ENCODE measurements around the gene IKBKE. TPM values are rescaled to one million over a fixed set of nuclear protein-coding genes. Genes with fewer than 3 reads are reported as not detected.

IKBKE gene
- polyA plus RNA-seq, 2 of the 4 experiments (the other 2 are of a cell fraction): 6.3 to 6.4 TPM

DNA sequence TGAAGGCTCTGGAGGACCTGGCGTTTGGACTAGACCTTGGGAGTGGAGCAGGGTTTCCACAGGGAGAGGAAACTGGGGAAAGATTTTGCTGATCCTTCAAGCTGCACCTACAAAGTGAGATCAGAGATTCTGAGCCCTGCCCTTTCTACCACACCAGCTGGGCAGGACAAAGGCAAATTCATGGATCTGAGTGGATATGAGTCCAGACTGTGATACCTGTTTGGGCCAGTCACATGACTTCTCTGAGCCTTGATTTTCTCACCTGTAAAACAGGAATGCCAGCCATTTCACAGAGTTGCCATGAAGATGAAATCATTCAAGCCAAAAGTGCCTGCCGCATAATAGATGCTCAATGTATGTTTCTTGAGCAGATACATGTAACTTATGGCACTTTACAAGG, 32.1 kb downstream of the IKBKE start:
- FAIRE-seq (no peak), ATAC-seq (no peak), DNase-seq (ENCODE audit: low read depth in 1 of 2, low spot score in 1 of 2) (no peak)
- WGBS (ENCODE audit: missing lambda C conversion rate): 83% methylated on average over 2 of the region's 2 CpGs
- Histone ChIP-seq H3K27ac (no peak overlapping the region), H3K4me2 (no peak overlapping the region), H3K4me3 (no peak overlapping the region), H3K4me1 (peaks cover 30% of the 10 kb centered on the region), H3K9me3 (no peaks in the 10 kb centered on the region)
- ChIA-PET POLR2A (interaction anchor here (0.6 kb wide), 1 partner anchor 28 kb away, joined by 6 read pairs; no protein-coding TSS in a partner anchor), CTCF (interaction anchor here (0.8 to 10.1 kb wide), 6 partner anchors 9 to 161 kb away, joined by 3 to 121 read pairs (median 8); partner anchors contain the start of gene EIF2D)
- TF ChIP-seq, protein P1, sequence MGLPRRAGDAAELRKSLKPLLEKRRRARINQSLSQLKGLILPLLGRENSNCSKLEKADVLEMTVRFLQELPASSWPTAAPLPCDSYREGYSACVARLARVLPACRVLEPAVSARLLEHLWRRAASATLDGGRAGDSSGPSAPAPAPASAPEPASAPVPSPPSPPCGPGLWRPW (IDR thresholded peaks at IDR 0.05): no peak
- TF ChIP-seq ESRRA (IDR thresholded peaks at IDR 0.05; ENCODE audit: borderline replicate concordance, low read length) (no peak), MAZ (IDR thresholded peaks at IDR 0.05; ENCODE audit: borderline replicate concordance, low read depth, low read length) (no peak), ZC3H11A (IDR thresholded peaks at IDR 0.05) (no peak), FOSB (CRISPR knock-in tag; IDR thresholded peaks at IDR 0.05) (no peak), CHD2 (IDR thresholded peaks at IDR 0.05; ENCODE audit: low read length, partially characterized antibody) (no peak), RARB (CRISPR knock-in tag; IDR thresholded peaks at IDR 0.05) (no peak), RAD21 (conservative IDR thresholded peaks at IDR 0.05 in 1 of 2, IDR thresholded peaks at IDR 0.05 in 1 of 2) (no peak), ZSCAN20 (CRISPR knock-in tag; IDR thresholded peaks at IDR 0.05) (no peak), CHD4 (IDR thresholded peaks at IDR 0.05; ENCODE audit: borderline replicate concordance) (no peak), HOXA7 (CRISPR knock-in tag; IDR thresholded peaks at IDR 0.05) (no peak), TFCP2L1 (CRISPR knock-in tag; IDR thresholded peaks at IDR 0.05) (no peak), CBX2 (IDR thresholded peaks at IDR 0.05; ENCODE audit: borderline replicate concordance, low read depth) (no peak)
- TF ChIP-seq, protein P2, sequence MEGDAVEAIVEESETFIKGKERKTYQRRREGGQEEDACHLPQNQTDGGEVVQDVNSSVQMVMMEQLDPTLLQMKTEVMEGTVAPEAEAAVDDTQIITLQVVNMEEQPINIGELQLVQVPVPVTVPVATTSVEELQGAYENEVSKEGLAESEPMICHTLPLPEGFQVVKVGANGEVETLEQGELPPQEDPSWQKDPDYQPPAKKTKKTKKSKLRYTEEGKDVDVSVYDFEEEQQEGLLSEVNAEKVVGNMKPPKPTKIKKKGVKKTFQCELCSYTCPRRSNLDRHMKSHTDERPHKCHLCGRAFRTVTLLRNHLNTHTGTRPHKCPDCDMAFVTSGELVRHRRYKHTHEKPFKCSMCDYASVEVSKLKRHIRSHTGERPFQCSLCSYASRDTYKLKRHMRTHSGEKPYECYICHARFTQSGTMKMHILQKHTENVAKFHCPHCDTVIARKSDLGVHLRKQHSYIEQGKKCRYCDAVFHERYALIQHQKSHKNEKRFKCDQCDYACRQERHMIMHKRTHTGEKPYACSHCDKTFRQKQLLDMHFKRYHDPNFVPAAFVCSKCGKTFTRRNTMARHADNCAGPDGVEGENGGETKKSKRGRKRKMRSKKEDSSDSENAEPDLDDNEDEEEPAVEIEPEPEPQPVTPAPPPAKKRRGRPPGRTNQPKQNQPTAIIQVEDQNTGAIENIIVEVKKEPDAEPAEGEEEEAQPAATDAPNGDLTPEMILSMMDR (IDR thresholded peaks at IDR 0.05): no peak
- TF ChIP-seq, protein P3, sequence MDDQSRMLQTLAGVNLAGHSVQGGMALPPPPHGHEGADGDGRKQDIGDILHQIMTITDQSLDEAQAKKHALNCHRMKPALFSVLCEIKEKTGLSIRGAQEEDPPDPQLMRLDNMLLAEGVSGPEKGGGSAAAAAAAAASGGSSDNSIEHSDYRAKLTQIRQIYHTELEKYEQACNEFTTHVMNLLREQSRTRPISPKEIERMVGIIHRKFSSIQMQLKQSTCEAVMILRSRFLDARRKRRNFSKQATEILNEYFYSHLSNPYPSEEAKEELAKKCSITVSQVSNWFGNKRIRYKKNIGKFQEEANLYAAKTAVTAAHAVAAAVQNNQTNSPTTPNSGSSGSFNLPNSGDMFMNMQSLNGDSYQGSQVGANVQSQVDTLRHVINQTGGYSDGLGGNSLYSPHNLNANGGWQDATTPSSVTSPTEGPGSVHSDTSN (IDR thresholded peaks at IDR 0.05): no peak
- TF ChIP-seq, protein P4, sequence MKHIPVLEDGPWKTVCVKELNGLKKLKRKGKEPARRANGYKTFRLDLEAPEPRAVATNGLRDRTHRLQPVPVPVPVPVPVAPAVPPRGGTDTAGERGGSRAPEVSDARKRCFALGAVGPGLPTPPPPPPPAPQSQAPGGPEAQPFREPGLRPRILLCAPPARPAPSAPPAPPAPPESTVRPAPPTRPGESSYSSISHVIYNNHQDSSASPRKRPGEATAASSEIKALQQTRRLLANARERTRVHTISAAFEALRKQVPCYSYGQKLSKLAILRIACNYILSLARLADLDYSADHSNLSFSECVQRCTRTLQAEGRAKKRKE (CRISPR knock-in tag; IDR thresholded peaks at IDR 0.05; ENCODE audit: low read depth): no peak
- TF ChIP-seq, protein P5, sequence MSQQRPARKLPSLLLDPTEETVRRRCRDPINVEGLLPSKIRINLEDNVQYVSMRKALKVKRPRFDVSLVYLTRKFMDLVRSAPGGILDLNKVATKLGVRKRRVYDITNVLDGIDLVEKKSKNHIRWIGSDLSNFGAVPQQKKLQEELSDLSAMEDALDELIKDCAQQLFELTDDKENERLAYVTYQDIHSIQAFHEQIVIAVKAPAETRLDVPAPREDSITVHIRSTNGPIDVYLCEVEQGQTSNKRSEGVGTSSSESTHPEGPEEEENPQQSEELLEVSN (IDR thresholded peaks at IDR 0.05; ENCODE audit: borderline replicate concordance, low read depth): no peak
- TF ChIP-seq, protein P6, sequence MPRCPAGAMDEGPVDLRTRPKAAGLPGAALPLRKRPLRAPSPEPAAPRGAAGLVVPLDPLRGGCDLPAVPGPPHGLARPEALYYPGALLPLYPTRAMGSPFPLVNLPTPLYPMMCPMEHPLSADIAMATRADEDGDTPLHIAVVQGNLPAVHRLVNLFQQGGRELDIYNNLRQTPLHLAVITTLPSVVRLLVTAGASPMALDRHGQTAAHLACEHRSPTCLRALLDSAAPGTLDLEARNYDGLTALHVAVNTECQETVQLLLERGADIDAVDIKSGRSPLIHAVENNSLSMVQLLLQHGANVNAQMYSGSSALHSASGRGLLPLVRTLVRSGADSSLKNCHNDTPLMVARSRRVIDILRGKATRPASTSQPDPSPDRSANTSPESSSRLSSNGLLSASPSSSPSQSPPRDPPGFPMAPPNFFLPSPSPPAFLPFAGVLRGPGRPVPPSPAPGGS (IDR thresholded peaks at IDR 0.05): no peak

DNA sequence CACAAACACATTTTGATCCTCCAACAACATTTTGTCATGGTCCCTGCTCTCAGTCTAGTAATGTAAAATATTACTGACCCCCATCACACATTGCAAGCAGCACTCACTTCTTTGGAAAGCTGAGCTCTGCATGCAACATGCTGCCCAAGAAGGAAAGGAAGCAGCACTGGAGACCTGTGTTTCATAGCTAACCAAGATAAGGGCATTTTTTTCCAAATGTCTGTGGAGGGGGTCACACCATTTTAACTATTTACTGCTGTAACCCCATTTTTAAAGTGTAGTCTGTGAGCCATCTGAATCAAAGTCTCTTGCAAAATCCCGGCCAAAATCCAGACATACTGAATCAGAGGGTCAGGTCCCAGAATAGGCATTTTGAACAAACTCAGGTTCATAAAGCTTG, 32.5 kb downstream of the IKBKE start:
- H3K4me2 ChIP-seq: no peak overlapping the region
- ChIA-PET CTCF (interaction anchor here (0.8 to 10.1 kb wide), 8 partner anchors 9 to 479 kb away, joined by 3 to 121 read pairs (median 6); partner anchors contain the start of gene EIF2D), POLR2A (no interaction called here)
- no peak overlapping the region for H3K4me3 ChIP-seq
- peaks cover 31% of the 10 kb centered on the region for H3K4me1 ChIP-seq
- ATAC-seq (no peak), FAIRE-seq (no peak), DNase-seq (ENCODE audit: low read depth in 1 of 2, low spot score in 1 of 2) (no peak)
- H3K9me3 ChIP-seq: no peaks in the 10 kb centered on the region
- WGBS (ENCODE audit: missing lambda C conversion rate): 100% methylated on average over 1 of the region's 1 CpG
- H3K27ac ChIP-seq: no peak overlapping the region
- TF ChIP-seq, protein P7, sequence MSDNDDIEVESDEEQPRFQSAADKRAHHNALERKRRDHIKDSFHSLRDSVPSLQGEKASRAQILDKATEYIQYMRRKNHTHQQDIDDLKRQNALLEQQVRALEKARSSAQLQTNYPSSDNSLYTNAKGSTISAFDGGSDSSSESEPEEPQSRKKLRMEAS (IDR thresholded peaks at IDR 0.05): no peak
- TF ChIP-seq, protein P8, sequence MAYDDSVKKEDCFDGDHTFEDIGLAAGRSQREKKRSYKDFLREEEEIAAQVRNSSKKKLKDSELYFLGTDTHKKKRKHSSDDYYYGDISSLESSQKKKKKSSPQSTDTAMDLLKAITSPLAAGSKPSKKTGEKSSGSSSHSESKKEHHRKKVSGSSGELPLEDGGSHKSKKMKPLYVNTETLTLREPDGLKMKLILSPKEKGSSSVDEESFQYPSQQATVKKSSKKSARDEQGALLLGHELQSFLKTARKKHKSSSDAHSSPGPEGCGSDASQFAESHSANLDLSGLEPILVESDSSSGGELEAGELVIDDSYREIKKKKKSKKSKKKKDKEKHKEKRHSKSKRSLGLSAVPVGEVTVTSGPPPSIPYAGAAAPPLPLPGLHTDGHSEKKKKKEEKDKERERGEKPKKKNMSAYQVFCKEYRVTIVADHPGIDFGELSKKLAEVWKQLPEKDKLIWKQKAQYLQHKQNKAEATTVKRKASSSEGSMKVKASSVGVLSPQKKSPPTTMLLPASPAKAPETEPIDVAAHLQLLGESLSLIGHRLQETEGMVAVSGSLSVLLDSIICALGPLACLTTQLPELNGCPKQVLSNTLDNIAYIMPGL (CRISPR knock-in tag; IDR thresholded peaks at IDR 0.05; ENCODE audit: borderline replicate concordance): no peak
- TF ChIP-seq RCOR1 (IDR thresholded peaks at IDR 0.05; ENCODE audit: low read depth, low read length): no peak
- no peak for TF ChIP-seq EHMT2 (IDR thresholded peaks at IDR 0.05; ENCODE audit: low read depth)
- no peak for TF ChIP-seq FOXS1 (CRISPR knock-in tag; IDR thresholded peaks at IDR 0.05)
- TF ChIP-seq, protein P9, sequence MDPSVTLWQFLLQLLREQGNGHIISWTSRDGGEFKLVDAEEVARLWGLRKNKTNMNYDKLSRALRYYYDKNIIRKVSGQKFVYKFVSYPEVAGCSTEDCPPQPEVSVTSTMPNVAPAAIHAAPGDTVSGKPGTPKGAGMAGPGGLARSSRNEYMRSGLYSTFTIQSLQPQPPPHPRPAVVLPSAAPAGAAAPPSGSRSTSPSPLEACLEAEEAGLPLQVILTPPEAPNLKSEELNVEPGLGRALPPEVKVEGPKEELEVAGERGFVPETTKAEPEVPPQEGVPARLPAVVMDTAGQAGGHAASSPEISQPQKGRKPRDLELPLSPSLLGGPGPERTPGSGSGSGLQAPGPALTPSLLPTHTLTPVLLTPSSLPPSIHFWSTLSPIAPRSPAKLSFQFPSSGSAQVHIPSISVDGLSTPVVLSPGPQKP (IDR thresholded peaks at IDR 0.05; ENCODE audit: low read depth, low read length): no peak
- no peak for TF ChIP-seq HOXB13 (CRISPR knock-in tag; IDR thresholded peaks at IDR 0.05; ENCODE audit: low read depth)
- TF ChIP-seq JUNB (IDR thresholded peaks at IDR 0.05): no peak
- TF ChIP-seq CHD2 (IDR thresholded peaks at IDR 0.05; ENCODE audit: low read length, partially characterized antibody): no peak
- TF ChIP-seq POLR2A (IDR thresholded peaks at IDR 0.05; ENCODE audit: low read length): no peak
- no peak for TF ChIP-seq CBX2 (IDR thresholded peaks at IDR 0.05; ENCODE audit: borderline replicate concordance, low read depth)
